HepG2 (cell line): ENCODE results near the gene CLCNKA. TPM values are rescaled to one million over a fixed set of nuclear protein-coding genes. Genes with fewer than 3 reads are reported as not detected.

Experiments
- ATAC-seq: fragments of 200-7000 bp; cut with Tn5 transposase; 3 replicates; pipeline ENCODE4 v1.9.1; 2020; ENCODE audit warnings: mild to moderate bottlenecking, moderate library complexity
- BruUV-seq: library from RNA; stranded (reverse); fragments of 400-500 nt; replicated peaks from 2 replicates; lab custom pipeline; 2021; lab: Mats Ljungman, UMichigan
- CTCF ChIA-PET: fragments of 300-600 bp; formaldehyde crosslinking; extraction: SDS; loops from one replicate; lab custom pipeline; 2021; ENCODE audit warnings: low total read pairs, inconsistent platforms, low intra/inter-chr PET ratio; lab: Yijun Ruan, JAX
- POLR2A ChIA-PET: fragments of 350-600 bp; sonication (Branson Sonifier 250); formaldehyde crosslinking; loops from one replicate; lab custom pipeline; 2020; ENCODE audit warnings: antibody characterized with exemption, inconsistent platforms; lab: Yijun Ruan, JAX
- DNase-seq: peaks from one replicate; pipeline ENCODE4 v3.0.0-alpha.2; 2015; ENCODE audit warnings: low spot score
- FAIRE-seq: peaks from 3 replicates; lab custom pipeline; 2011; peaks lifted over from hg19 to GRCh38; lab: Jason Lieb, UNC
- H2AFZ ChIP-seq: one replicate; pipeline ENCODE4 v1.6.1; 2011; ENCODE audit warnings: low read length, inconsistent platforms
- H3K27ac ChIP-seq: fragments of 300-600 bp; 3 replicates; pipeline ENCODE4 v1.8.0; 2011; ENCODE audit warnings: mixed run types, mild to moderate bottlenecking, mixed read lengths, low read length, inconsistent platforms; ENCODE audit not compliant: insufficient read depth; ENCODE audit errors: extremely low read length
- H3K27me3 ChIP-seq, 2 experiments: fragments of 200-600 bp in 1 of 2; 2 replicates in 1 of 2; 3 replicates in 1 of 2; pipeline versions ENCODE4 v1.6.0 to v1.8.0; 2011; ENCODE audit warnings: low read length in 2 of 2, mild to moderate bottlenecking in 2 of 2, moderate library complexity in 2 of 2, inconsistent platforms in 1 of 2; ENCODE audit not compliant: insufficient read depth in 2 of 2, control insufficient read depth in 1 of 2
- H3K36me3 ChIP-seq, 2 experiments: fragments of 200-600 bp in 1 of 2; replicated peaks in 1 of 2; 2 replicates in 1 of 2; 3 replicates in 1 of 2; pipeline versions ENCODE4 v1.5.1 to v1.8.0; 2011; ENCODE audit warnings: low read length in 2 of 2, inconsistent platforms in 1 of 2; ENCODE audit not compliant: insufficient read depth in 2 of 2, control insufficient read depth in 1 of 2
- H3K4me1 ChIP-seq: 2 replicates; pipeline ENCODE4 v1.5.1; 2012; ENCODE audit warnings: low read length, inconsistent platforms; ENCODE audit not compliant: insufficient read depth
- H3K4me2 ChIP-seq: 2 replicates; pipeline ENCODE4 v1.6.0; 2011; ENCODE audit warnings: low read depth, low read length, inconsistent platforms
- H3K4me3 ChIP-seq, 3 experiments: fragments of 200-600 bp in 1 of 3; sonication (generic), shearing (Covaris generic) in 1 of 3; replicated peaks in 1 of 3; 2 replicates each; pipeline ENCODE4 v1.5.1; 2011 to 2016; ENCODE audit warnings: low read length in 3 of 3, inconsistent platforms in 2 of 3, low read depth in 2 of 3, mild to moderate bottlenecking in 2 of 3, control low read depth in 1 of 3, mixed read lengths in 1 of 3; ENCODE audit not compliant: insufficient read depth in 1 of 3
- H3K79me2 ChIP-seq: one replicate; pipeline ENCODE4 v1.6.1; 2011; ENCODE audit warnings: low read length, inconsistent platforms; ENCODE audit not compliant: insufficient read depth
- H3K9ac ChIP-seq: 2 replicates; pipeline ENCODE4 v1.6.0; 2011; ENCODE audit warnings: mild to moderate bottlenecking, low read depth, low read length, inconsistent platforms; ENCODE audit not compliant: insufficient read depth
- H3K9me3 ChIP-seq: 2 replicates; pipeline ENCODE4 v1.5.1; 2012; ENCODE audit warnings: mild to moderate bottlenecking, low read length
- H4K20me1 ChIP-seq: 2 replicates; pipeline ENCODE4 v1.6.0; 2011; ENCODE audit warnings: inconsistent platforms, mild to moderate bottlenecking, low read length, moderate library complexity; ENCODE audit not compliant: insufficient read depth
- ARNT ChIP-seq: fragments of 450-650 bp; IDR thresholded peaks from 2 replicates; pipeline ENCODE4 v1.6.1; 2017
- HDAC1 ChIP-seq: sonication (generic); formaldehyde crosslinking; IDR thresholded peaks from 2 replicates; pipeline ENCODE4 v1.5.1; 2020; ENCODE audit warnings: mild to moderate bottlenecking, missing genetic modification reagents
- NRL ChIP-seq: sonication (generic); formaldehyde crosslinking; IDR thresholded peaks from 2 replicates; pipeline ENCODE4 v1.5.0; 2020; ENCODE audit warnings: missing genetic modification reagents, mild to moderate bottlenecking, moderate library complexity, borderline replicate concordance
- PPARG ChIP-seq: conservative IDR thresholded peaks from 2 replicates; pipeline ENCODE4 v1.6.1; 2016; ENCODE audit warnings: missing biosample characterization, missing genetic modification reagents
- SMARCC2 ChIP-seq: fragments of 450-650 bp; IDR thresholded peaks from 2 replicates; pipeline ENCODE4 v1.6.1; 2017; ENCODE audit warnings: antibody characterized with exemption, mild to moderate bottlenecking
- TARDBP ChIP-seq: sonication (generic); formaldehyde crosslinking; IDR thresholded peaks from 2 replicates; pipeline ENCODE4 v1.8.0; 2022; ENCODE audit warnings: mild to moderate bottlenecking, missing genetic modification reagents
- TGIF2 ChIP-seq: IDR thresholded peaks from 2 replicates; pipeline ENCODE4 v1.6.1; 2016; ENCODE audit warnings: control low read depth, missing compliant biosample characterization
- ZFP41 ChIP-seq: sonication (generic); formaldehyde crosslinking; IDR thresholded peaks from 2 replicates; pipeline ENCODE4 v1.4.0; 2020; ENCODE audit warnings: mild to moderate bottlenecking, missing genetic modification reagents, borderline replicate concordance
- ZFX ChIP-seq: sonication (generic); formaldehyde crosslinking; IDR thresholded peaks from 2 replicates; pipeline ENCODE4 v1.4.0; 2020; ENCODE audit warnings: mild to moderate bottlenecking, low read depth, missing genetic modification reagents, moderate library complexity
- ZNF256 ChIP-seq: sonication (generic); formaldehyde crosslinking; conservative IDR thresholded peaks from 2 replicates; pipeline ENCODE4 v1.4.0; 2020; ENCODE audit warnings: missing genetic modification reagents
- ZNF30 ChIP-seq: sonication (generic); formaldehyde crosslinking; IDR thresholded peaks from 2 replicates; pipeline ENCODE4 v1.5.0; 2020; ENCODE audit warnings: mild to moderate bottlenecking, missing genetic modification reagents
- ZNF331 ChIP-seq: sonication (generic); formaldehyde crosslinking; IDR thresholded peaks from 2 replicates; pipeline ENCODE4 v1.4.0; 2020; ENCODE audit warnings: missing genetic modification reagents
- ZNF644 ChIP-seq: IDR thresholded peaks from 2 replicates; pipeline ENCODE4 v1.6.1; 2016; ENCODE audit warnings: low read depth
- ZNF772 ChIP-seq: sonication (generic); formaldehyde crosslinking; IDR thresholded peaks from 2 replicates; pipeline ENCODE4 v1.5.0; 2020; ENCODE audit warnings: mild to moderate bottlenecking, missing genetic modification reagents
- ZNF790 ChIP-seq: sonication (generic); formaldehyde crosslinking; IDR thresholded peaks from 2 replicates; pipeline ENCODE4 v1.8.0; 2022; ENCODE audit warnings: missing genetic modification reagents, mild to moderate bottlenecking, borderline replicate concordance
- ZSCAN9 ChIP-seq: IDR thresholded peaks from 2 replicates; pipeline ENCODE4 v1.6.1; 2016; ENCODE audit warnings: borderline replicate concordance
- WGBS: methylation state at CpG from one replicate; pipeline ENCODE4 v1.1.6; 2017; ENCODE audit warnings: low lambda C conversion rate; 5-methylcytosine and 5-hydroxymethylcytosine counted together
- in situ Hi-C: cut with HindIII; loops from 2 replicates; pipeline ENCODE4 v1.10.0; 2017; ENCODE audit warnings: low pct_unique_long_range_greater_than_20kb; ENCODE audit not compliant: extremely low pct_ligation_motif_present
- intact Hi-C: fragments of 100-400 bp; cut with micrococcal nuclease; formaldehyde crosslinking; loops from one replicate; pipeline ENCODE4 v1.10.0; 2022; ENCODE audit not compliant: unreplicated experiment
- polyA plus RNA-seq, 8 experiments: library from polyadenylated mRNA; depleted of rRNA in 3 of 8; stranded (reverse) in 7 of 8; unstranded in 1 of 8; fragments of >200 nt; fragmentation: Illumina TruSeq in 4 of 8; extraction: Trizol in 4 of 8; gene quantifications; 2 replicates each; pipeline versions ENCODE4 v1.2.1 to v1.2.3, GENCODE V29; 2011 to 2016; ENCODE audit warnings: low read depth in 4 of 8, missing spikeins in 1 of 8, mixed read lengths in 1 of 8; ENCODE audit not compliant: insufficient read depth in 1 of 8
- total RNA-seq, 5 experiments: library from RNA; depleted of rRNA; stranded (reverse); fragments of >200 nt; fragmentation: Illumina TruSeq; extraction: Trizol; gene quantifications; 2 replicates each; pipeline ENCODE4 v1.2.3, GENCODE V29; 2016; ENCODE audit warnings: low read depth in 1 of 5
- TF ChIP-seq, protein P1 (sequence below): conservative IDR thresholded peaks from 2 replicates; pipeline ENCODE4 v1.6.1; 2018; ENCODE audit warnings: missing genetic modification reagents
- TF ChIP-seq, protein P2 (sequence below): sonication (generic); formaldehyde crosslinking; conservative IDR thresholded peaks from 2 replicates; pipeline ENCODE4 v1.4.0; 2020; ENCODE audit warnings: missing genetic modification reagents
- TF ChIP-seq, protein P3 (sequence below): IDR thresholded peaks from 2 replicates; pipeline ENCODE4 v1.6.1; 2016; ENCODE audit warnings: missing genetic modification reagents, missing compliant biosample characterization
- TF ChIP-seq, protein P4 (sequence below), 2 experiments: IDR thresholded peaks; 2 replicates each; pipeline ENCODE4 v1.6.1; 2011 to 2012; ENCODE audit warnings: low read length in 2 of 2, borderline replicate concordance in 1 of 2, low read depth in 1 of 2, mild to moderate bottlenecking in 1 of 2, moderate library complexity in 1 of 2

Gene CLCNKA
- total and polyA plus RNA-seq, 2 of the 13 experiments (the other 11 are each of a cell fraction or from before 2014, with no cell fraction given), result 0.03 TPM; not detected in 1

DNA sequence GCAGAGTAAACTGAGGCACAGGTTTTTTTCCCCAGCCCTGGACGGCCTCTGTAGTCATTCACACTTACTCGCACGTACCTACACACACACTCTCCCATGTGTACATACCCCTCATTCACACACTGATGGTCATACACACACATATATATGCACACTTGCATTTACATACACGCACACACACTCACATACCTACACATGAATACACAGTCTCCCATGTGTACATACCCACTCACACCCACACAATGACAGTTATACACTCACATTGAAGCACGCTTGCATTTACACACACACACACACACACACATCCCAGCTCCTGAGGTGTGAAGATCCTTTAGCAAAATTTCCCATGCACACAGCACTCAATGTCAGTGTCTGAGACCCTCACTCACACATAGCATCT, 52.4 kb downstream of the CLCNKA start:
- Histone ChIP-seq H3K79me2 (no peaks in the 10 kb centered on the region), H2AFZ (no peak overlapping the region), H3K4me3 (peak overlapping the region in 1 of 3 experiments; percentile 65; a peak in 1 of 6 replicates), H3K27ac (no peak overlapping the region), H4K20me1 (no peaks in the 10 kb centered on the region), H3K9ac (no peak overlapping the region), H3K9me3 (no peaks in the 10 kb centered on the region), H3K4me1 (peaks cover 45% of the 10 kb centered on the region), H3K4me2 (peak overlapping the region; percentile 75; the same call in 1 of the 2 replicates), H3K36me3 (no peaks in the 10 kb centered on the region), H3K27me3 (peaks cover 3 to 62% of the 10 kb centered on the region in 2 experiments)
- FAIRE-seq (no peak), DNase-seq (no peak), ATAC-seq (no peak)
- intact Hi-C loops, result loop anchor here (10.0 kb wide), 1 partner anchor 71 kb away; no protein-coding TSS in a partner anchor
- in situ Hi-C loops, result no loop called here
- WGBS, result 69% methylated on average over 5 of the region's 5 CpGs
- no TSS peak for BruUV-seq
- ChIA-PET POLR2A (no interaction called here), CTCF (no interaction called here)
- TF ChIP-seq ZFX (no peak), ZNF256 (CRISPR knock-in tag) (no peak), NRL (no peak), ZNF790 (no peak), PPARG (CRISPR knock-in tag) (no peak), HDAC1 (CRISPR knock-in tag) (no peak), ZFP41 (no peak), ZSCAN9 (CRISPR knock-in tag) (no peak), ARNT (no peak), ZNF644 (no peak), TGIF2 (CRISPR knock-in tag) (no peak), ZNF331 (CRISPR knock-in tag) (no peak), SMARCC2 (no peak), TARDBP (no peak), ZNF30 (no peak), ZNF772 (CRISPR knock-in tag) (no peak)
- TF ChIP-seq, protein P1, sequence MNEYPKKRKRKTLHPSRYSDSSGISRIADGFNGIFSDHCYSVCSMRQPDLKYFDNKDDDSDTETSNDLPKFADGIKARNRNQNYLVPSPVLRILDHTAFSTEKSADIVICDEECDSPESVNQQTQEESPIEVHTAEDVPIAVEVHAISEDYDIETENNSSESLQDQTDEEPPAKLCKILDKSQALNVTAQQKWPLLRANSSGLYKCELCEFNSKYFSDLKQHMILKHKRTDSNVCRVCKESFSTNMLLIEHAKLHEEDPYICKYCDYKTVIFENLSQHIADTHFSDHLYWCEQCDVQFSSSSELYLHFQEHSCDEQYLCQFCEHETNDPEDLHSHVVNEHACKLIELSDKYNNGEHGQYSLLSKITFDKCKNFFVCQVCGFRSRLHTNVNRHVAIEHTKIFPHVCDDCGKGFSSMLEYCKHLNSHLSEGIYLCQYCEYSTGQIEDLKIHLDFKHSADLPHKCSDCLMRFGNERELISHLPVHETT (CRISPR knock-in tag), result no peak
- TF ChIP-seq, protein P2, sequence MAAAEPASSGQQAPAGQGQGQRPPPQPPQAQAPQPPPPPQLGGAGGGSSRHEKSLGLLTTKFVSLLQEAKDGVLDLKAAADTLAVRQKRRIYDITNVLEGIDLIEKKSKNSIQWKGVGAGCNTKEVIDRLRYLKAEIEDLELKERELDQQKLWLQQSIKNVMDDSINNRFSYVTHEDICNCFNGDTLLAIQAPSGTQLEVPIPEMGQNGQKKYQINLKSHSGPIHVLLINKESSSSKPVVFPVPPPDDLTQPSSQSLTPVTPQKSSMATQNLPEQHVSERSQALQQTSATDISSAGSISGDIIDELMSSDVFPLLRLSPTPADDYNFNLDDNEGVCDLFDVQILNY (CRISPR knock-in tag), result no peak
- TF ChIP-seq, protein P3, sequence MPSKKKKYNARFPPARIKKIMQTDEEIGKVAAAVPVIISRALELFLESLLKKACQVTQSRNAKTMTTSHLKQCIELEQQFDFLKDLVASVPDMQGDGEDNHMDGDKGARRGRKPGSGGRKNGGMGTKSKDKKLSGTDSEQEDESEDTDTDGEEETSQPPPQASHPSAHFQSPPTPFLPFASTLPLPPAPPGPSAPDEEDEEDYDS (CRISPR knock-in tag), result no peak
- TF ChIP-seq, protein P4, sequence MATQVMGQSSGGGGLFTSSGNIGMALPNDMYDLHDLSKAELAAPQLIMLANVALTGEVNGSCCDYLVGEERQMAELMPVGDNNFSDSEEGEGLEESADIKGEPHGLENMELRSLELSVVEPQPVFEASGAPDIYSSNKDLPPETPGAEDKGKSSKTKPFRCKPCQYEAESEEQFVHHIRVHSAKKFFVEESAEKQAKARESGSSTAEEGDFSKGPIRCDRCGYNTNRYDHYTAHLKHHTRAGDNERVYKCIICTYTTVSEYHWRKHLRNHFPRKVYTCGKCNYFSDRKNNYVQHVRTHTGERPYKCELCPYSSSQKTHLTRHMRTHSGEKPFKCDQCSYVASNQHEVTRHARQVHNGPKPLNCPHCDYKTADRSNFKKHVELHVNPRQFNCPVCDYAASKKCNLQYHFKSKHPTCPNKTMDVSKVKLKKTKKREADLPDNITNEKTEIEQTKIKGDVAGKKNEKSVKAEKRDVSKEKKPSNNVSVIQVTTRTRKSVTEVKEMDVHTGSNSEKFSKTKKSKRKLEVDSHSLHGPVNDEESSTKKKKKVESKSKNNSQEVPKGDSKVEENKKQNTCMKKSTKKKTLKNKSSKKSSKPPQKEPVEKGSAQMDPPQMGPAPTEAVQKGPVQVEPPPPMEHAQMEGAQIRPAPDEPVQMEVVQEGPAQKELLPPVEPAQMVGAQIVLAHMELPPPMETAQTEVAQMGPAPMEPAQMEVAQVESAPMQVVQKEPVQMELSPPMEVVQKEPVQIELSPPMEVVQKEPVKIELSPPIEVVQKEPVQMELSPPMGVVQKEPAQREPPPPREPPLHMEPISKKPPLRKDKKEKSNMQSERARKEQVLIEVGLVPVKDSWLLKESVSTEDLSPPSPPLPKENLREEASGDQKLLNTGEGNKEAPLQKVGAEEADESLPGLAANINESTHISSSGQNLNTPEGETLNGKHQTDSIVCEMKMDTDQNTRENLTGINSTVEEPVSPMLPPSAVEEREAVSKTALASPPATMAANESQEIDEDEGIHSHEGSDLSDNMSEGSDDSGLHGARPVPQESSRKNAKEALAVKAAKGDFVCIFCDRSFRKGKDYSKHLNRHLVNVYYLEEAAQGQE (IDR thresholded peaks at IDR 0.05; ENCODE audit: borderline replicate concordance in 1 of 2, low read depth in 1 of 2, low read length in 2 of 2), result no peak
